GM19463 (cell line): Measurements from ENCODE around the gene CPT1A.

ENCODE experiments used
- ATAC-seq: cut with Tn5 transposase; IDR thresholded peaks from one replicate; pipeline ENCODE4 v1.9.1; 2021; ENCODE audit warnings: mild to moderate bottlenecking, moderate library complexity; ENCODE audit not compliant: unreplicated experiment

Gene CPT1A

DNA sequence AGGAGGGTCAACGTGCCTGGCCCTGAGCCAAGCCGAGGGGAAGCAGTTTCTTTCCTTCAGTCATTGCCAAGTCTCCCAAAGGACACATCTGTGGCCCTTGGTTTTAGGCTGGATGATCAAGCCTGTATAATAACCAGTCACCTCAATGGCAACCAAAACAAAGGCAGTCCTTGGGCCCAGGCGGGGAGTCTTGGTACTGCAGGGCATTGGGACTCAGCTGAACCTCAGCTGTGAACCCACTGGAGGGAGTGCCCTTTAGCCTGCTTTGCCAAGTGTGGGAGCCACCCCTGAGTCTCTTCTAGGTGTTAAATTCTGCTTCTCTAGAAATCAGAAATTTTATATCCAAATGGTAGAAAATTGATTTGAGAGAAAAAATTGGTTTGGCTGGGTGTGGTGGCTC, 36.9 kb downstream of the CPT1A start:
- ATAC-seq, result no peak

DNA sequence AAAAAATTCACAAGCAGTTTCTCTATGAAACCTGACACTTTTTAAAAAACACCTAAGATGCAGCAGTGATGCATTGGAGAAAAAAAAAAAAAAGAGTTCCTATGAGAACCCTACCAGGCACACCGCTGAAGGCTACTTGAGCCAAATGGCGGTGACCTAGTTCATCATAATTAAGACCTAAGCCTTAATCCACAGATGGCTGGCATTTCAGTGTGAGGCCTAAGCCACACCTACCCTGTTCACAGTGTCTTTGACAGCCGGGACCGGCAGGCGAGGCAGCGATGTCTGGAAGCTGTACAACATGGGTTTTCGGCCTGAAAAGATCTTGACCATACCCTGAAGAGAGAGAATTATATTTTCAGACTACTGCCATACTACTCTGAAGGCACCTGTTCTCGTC, 38.0 kb downstream of the CPT1A start:
- ATAC-seq, result no peak

- no peak for ATAC-seq
These were observed 43.4 kb downstream of the CPT1A start for GRCh38 chr11:68798221-68798813.

DNA sequence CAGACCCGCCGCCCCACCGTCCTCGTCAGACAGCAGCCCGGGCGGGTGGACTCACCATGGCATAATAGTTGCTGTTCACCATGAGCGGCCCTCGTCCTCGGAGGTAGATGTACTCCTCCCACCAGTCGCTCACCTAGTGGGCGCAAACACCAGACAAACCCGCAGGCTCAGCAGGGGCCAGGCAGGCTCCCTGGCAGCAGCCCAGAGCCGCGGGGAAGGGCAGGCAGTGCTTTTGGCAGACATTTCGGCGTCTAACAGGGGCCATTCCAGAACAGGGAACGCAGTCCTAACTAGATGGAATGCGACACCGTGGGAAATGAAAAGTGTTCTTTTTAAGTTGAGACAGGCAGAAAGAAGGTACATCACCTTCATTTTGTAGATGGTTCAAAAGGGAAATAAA, 44.9 kb downstream of the CPT1A start:
- no peak for ATAC-seq

GRCh38 chr11:68792400-68792966, 49.2 kb downstream of the CPT1A start:
- no peak for ATAC-seq

DNA sequence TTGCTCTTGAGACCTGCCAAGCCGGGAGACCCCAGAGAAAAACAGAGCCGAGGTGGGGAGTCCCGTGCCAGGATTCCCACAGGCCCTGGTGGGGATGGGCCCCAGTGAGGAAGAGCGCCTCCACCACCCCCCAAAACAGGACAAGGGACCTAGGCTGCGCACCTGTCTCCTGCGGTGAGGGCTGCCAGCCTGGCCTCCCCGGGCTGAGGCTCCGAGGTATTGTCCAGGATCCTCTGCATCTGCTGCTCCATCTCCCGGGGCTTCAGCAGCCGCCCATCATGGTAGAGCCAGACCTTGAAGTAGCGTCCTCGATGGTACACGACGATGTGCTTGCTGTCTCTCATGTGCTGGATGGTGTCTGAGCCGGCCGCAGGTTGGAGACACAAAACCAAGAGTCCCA, 57.1 kb downstream of the CPT1A start:
- no peak for ATAC-seq

GRCh38 chr11:68783216-68783821, 58.4 kb downstream of the CPT1A start:
- no peak for ATAC-seq

- no peak for ATAC-seq
These were observed 59.0 kb downstream of the CPT1A start for GRCh38 chr11:68782711-68783110.

- ATAC-seq, result no peak
These were observed 60.9 kb downstream of the CPT1A start for GRCh38 chr11:68780829-68781228.

GRCh38 chr11:68778205-68778604, 63.5 kb downstream of the CPT1A start:
- no peak for ATAC-seq

DNA sequence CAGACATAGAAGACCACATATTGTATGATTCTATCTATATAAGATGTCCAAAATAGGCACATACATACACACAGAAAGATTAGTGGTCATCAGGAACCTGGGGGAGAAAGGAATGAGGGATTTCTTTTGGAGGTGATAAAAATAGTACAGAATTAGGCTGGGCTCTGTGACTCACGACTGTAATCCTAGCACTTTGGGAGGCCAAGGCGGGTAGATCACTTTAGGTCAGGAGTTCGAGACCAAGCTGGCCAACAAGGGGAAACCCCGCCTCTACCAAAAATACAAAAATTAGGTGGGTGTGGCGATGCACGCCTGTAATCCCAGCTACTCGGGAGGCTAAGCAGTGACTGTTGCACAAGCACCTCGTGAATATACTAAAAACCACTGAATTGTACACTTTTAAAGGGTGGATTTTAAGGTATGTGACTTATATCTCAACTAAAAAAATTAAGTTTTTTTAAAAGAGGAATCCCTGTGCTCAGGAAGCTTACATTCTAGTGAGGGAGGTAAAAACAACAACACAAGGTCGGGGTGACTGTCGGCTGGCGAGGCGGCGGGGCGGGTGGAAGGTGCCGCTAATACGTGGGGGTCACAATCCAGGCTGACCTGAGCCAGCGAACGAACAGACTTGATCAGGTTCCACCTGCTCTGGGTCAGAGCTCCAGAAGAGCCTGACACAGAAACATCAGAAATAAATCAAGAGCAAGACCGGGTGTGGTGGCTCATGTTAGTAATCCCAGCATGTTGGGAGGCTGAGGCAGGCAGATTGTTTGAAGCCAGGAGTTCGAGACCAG, 65.1 kb downstream of the CPT1A start:
- ATAC-seq, result no peak

DNA sequence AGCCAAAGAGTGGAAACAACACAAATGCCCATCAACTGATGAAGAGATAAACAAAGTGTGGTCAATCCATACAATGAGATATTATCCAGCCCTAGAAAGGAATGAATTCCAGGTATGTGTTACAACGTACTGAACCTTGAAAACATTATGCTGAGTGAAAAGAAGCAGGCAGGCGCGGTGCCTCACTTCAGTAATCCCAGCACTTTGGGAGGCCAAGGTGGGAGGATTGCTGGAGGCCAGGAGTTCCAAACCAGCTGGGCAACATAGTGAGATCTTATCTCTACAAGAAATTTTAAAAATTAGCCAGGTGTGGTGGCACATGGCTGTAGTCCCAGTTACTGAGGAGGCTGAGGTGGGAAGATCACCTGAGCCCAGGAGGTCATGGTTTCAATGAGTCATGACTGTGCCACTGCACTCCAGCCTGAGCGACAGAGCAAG, 65.7 kb downstream of the CPT1A start:
- no peak for ATAC-seq

DNA sequence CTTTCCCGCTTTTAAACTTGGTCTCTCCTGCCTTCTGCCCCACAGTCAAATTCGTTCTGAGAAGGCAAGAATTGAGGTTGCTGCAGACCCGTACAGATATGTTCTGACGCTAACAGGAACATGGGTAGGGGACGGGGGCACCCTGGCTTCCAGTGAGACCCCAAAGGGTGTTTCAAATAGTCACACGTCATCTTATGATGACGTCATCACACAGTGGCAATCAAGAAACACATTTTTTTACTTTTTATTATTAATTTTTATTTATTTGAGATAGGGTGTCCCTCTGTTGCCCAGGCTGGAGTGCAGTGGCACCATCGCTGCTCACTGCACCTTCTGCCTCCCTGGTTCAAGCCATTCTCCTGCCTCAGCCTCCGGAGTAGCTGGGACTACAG, 67.5 kb downstream of the CPT1A start:
- no peak for ATAC-seq

DNA sequence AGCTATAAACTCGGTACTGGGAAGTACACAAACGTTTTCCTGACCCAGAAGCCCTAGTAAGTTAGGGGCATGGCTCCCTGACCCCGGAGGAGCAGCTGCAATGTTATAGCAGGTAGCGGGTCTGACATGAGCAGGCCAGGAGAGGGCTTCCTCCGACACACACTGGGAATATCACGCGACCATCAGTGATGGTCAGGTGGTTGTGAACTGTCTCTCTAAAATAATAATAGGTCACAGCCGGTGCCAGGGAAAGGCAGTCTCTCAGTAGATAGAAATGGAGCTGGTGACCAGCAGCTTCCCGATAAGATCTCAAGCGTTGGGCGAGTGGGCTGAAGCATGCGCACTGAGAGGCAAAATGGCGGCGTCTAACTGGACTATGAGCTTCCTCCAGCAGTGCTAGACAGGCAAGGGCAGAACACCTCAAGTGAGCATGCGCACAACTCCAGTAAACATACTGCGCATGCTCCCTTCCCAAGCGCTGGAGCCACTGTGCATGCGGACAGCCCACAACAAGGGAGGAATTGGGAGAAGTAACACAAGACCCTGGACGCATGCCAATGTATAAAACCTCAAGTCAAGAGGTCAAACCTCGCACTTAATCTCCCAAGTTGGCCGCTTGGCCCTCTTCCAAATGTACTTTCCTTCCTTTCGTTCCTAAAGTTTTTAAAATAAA, 68.1 kb downstream of the CPT1A start:
- ATAC-seq, result no peak

- no peak for ATAC-seq
These were observed 68.8 kb downstream of the CPT1A start for GRCh38 chr11:68772936-68773335.

GRCh38 chr11:68770781-68771180, 70.9 kb downstream of the CPT1A start:
- ATAC-seq, result no peak

GRCh38 chr11:68767672-68768071, 74.0 kb downstream of the CPT1A start:
- ATAC-seq, result no peak

DNA sequence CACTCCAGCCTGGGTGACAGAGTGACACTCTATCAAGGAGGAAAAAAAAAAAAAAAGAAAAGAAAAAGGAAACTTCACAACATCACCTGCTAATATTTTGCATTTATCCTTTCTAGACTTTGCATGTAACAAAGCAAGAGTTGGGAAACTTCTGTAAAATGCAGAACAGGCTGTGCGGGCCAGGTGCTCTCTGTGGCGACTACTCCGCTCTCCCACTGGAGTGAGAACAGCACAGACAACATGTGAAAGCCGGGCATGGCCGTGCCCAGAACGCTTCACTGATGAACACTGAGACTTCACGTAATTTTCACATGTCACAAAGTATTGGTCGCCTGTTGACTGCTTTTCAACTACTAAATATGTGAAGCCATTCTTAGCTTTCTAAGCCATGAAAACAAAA, 74.9 kb downstream of the CPT1A start:
- no peak for ATAC-seq

DNA sequence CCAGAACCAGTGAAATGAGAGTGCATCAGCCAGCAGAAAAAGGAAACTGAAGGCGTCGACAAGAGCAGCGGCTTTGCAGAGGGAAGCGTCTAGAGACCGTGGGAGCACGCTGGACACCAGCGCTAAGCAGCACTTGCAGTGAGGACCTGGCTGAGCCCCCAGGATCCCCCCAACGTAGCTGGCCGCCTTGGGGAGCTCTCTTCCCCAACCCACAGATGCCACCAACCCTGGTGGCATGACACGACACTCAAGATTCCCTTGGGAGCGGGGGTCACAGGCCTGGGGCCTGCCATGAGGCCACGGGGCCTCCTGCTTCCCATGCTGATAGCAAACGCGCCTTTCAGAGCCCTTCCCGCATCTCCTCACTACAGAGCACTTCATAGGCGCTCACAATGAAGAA, 77.0 kb downstream of the CPT1A start:
- ATAC-seq, result no peak

GRCh38 chr11:68763926-68764657, 77.6 kb downstream of the CPT1A start:
- ATAC-seq, result no peak
